ENCODE measurements around the gene RAB5IF. TPM values are rescaled to one million over a fixed set of nuclear protein-coding genes. Genes with fewer than 3 reads are reported as not detected.
"Not testable (repeated sequence)": the region's sequence is repeated elsewhere in the genome, so short reads cannot be mapped to it uniquely, and the experiment has no call there.

RAB5IF gene
- total RNA-seq (2014; rRNA removed; shearing (Covaris generic)) (115 and 134 TPM in 2 replicates), polyA plus RNA-seq (2016; fragmentation: Nextera tagmentation; extraction: Ambion mirVana) (165 and 171 TPM in 2 replicates)

- DNase-seq, result peak; percentile 99
Observed at GRCh38 chr20:36605399-36606157, at the start of gene RAB5IF. RAB5IF (plus strand) TSS chr20:36605779; CDS start chr20:36605952, 173 bp downstream.

GRCh38 chr20:36562724-36563123 lies 42.9 kb upstream of the RAB5IF start:
- Histone ChIP-seq H3K27ac (no peak overlapping the region), H3K9ac (no peak overlapping the region), H3F3A (ENCODE audit: insufficient read depth) (no peaks in the 10 kb centered on the region), H3K9me3 (ENCODE audit: low read depth) (no peaks in the 10 kb centered on the region), H3K27me3 (replicated peaks; ENCODE audit: insufficient read depth) (no peaks in the 10 kb centered on the region), H3K4me1 (ENCODE audit: insufficient read depth) (no peaks in the 10 kb centered on the region), H3K9me2 (ENCODE audit: insufficient read depth) (no peaks in the 10 kb centered on the region), H3K4me3 (no peak overlapping the region), H3K4me2 (ENCODE audit: unreplicated experiment) (no peak overlapping the region), H4K20me1 (ENCODE audit: insufficient read depth) (no peaks in the 10 kb centered on the region), H2AFZ (no peak overlapping the region), H3K79me2 (ENCODE audit: insufficient read depth) (no peaks in the 10 kb centered on the region), H3K36me3 (ENCODE audit: low read depth) (no peaks in the 10 kb centered on the region)
- no peak for DNase-seq
- no peak for TF ChIP-seq EZH2 (IDR thresholded peaks at IDR 0.05; ENCODE audit: insufficient read depth, poor library complexity, severe bottlenecking)
- no peak for TF ChIP-seq EZH2phosphoT487 (IDR thresholded peaks at IDR 0.05; ENCODE audit: insufficient read depth, low read depth)
- in situ Hi-C loops (cut with MboI), result no loop called here
- 35 to 58% methylated on average over 2 of the region's 2 CpGs for WGBS, 2 experiments (ENCODE audit: low coverage in 1 of 2, low lambda C conversion rate in 2 of 2, missing lambda C conversion rate in 2 of 2)

More at GRCh38 chr20:36605399-36606157, at the start of gene RAB5IF:
- H3K4me3 ChIP-seq, result peak within 1 kb of the TSS; percentile 94
- peaks cover 14% of the 10 kb centered on the region for H3K4me1 ChIP-seq (ENCODE audit: insufficient read depth)
- H3K9me2 ChIP-seq (ENCODE audit: insufficient read depth), result no peaks in the 10 kb centered on the region
- no peaks in the 10 kb centered on the region for H3K9me3 ChIP-seq (ENCODE audit: low read depth)
- peak within 1 kb of the TSS; percentile 65 for H3K27ac ChIP-seq
- no peak for TF ChIP-seq EZH2 (IDR thresholded peaks at IDR 0.05; ENCODE audit: insufficient read depth, poor library complexity, severe bottlenecking)
- TF ChIP-seq EZH2phosphoT487 (IDR thresholded peaks at IDR 0.05; ENCODE audit: insufficient read depth, low read depth), result no peak
- WGBS, 2 experiments (ENCODE audit: low coverage in 1 of 2, low lambda C conversion rate in 2 of 2, missing lambda C conversion rate in 2 of 2), result 1% methylated on average over 65 to 90 of the region's 90 CpGs
- in situ Hi-C loops (cut with MboI), result no loop called here
- peaks cover 44% of the 10 kb centered on the region for H3K79me2 ChIP-seq (ENCODE audit: insufficient read depth)
- H3F3A ChIP-seq (ENCODE audit: insufficient read depth), result peaks cover 3% of the 10 kb centered on the region; the same call in 1 of the 2 replicates
- peak within 1 kb of the TSS; percentile 99 for H3K4me2 ChIP-seq (ENCODE audit: unreplicated experiment)
- H3K36me3 ChIP-seq (ENCODE audit: low read depth), result peaks cover 21% of the 10 kb centered on the region
- H3K27me3 ChIP-seq (replicated peaks; ENCODE audit: insufficient read depth), result no peaks in the 10 kb centered on the region
- H3K9ac ChIP-seq, result peak within 1 kb of the TSS; percentile 89
- H4K20me1 ChIP-seq (ENCODE audit: insufficient read depth), result no peaks in the 10 kb centered on the region
- peak within 1 kb of the TSS; percentile 99 for H2AFZ ChIP-seq

GRCh38 chr20:36563374-36563773 lies 42.2 kb upstream of the RAB5IF start:
- Histone ChIP-seq H3F3A (ENCODE audit: insufficient read depth) (no peaks in the 10 kb centered on the region), H3K9ac (no peak overlapping the region), H4K20me1 (ENCODE audit: insufficient read depth) (no peaks in the 10 kb centered on the region), H3K79me2 (ENCODE audit: insufficient read depth) (no peaks in the 10 kb centered on the region), H3K27ac (no peak overlapping the region), H3K4me3 (no peak overlapping the region), H3K9me3 (ENCODE audit: low read depth) (no peaks in the 10 kb centered on the region), H3K36me3 (ENCODE audit: low read depth) (no peaks in the 10 kb centered on the region), H3K9me2 (ENCODE audit: insufficient read depth) (no peaks in the 10 kb centered on the region), H3K27me3 (replicated peaks; ENCODE audit: insufficient read depth) (no peaks in the 10 kb centered on the region), H3K4me2 (ENCODE audit: unreplicated experiment) (no peak overlapping the region), H3K4me1 (ENCODE audit: insufficient read depth) (no peaks in the 10 kb centered on the region), H2AFZ (no peak overlapping the region)
- 59 to 67% methylated on average over 1 of the region's 1 CpG for WGBS, 2 experiments (ENCODE audit: low coverage in 1 of 2, low lambda C conversion rate in 2 of 2, missing lambda C conversion rate in 2 of 2)
- TF ChIP-seq EZH2phosphoT487 (IDR thresholded peaks at IDR 0.05; ENCODE audit: insufficient read depth, low read depth), result no peak
- no peak for TF ChIP-seq EZH2 (IDR thresholded peaks at IDR 0.05; ENCODE audit: insufficient read depth, poor library complexity, severe bottlenecking)
- in situ Hi-C loops (cut with MboI), result no loop called here
- no peak for DNase-seq

- H3K9ac ChIP-seq; in situ Hi-C loops (cut with MboI); H3K4me3 ChIP-seq; H3K27ac ChIP-seq; H3K9me2 ChIP-seq (ENCODE audit: insufficient read depth); H3K4me1 ChIP-seq (ENCODE audit: insufficient read depth); H4K20me1 ChIP-seq (ENCODE audit: insufficient read depth); H3K4me2 ChIP-seq (ENCODE audit: unreplicated experiment); DNase-seq; H3K36me3 ChIP-seq (ENCODE audit: low read depth); H3K27me3 ChIP-seq (replicated peaks; ENCODE audit: insufficient read depth); H3K9me3 ChIP-seq (ENCODE audit: low read depth); H2AFZ ChIP-seq; H3K79me2 ChIP-seq (ENCODE audit: insufficient read depth); H3F3A ChIP-seq (ENCODE audit: insufficient read depth): not testable (repeated sequence)
- 71 to 76% methylated on average over 11 to 13 of the region's 13 CpGs for WGBS, 2 experiments (ENCODE audit: low coverage in 1 of 2, low lambda C conversion rate in 2 of 2, missing lambda C conversion rate in 2 of 2)
Observed at GRCh38 chr20:36564078-36564725, 41.4 kb upstream of the RAB5IF start.

- H3K9me3 ChIP-seq (ENCODE audit: low read depth); in situ Hi-C loops (cut with MboI); H3K9ac ChIP-seq; H3K36me3 ChIP-seq (ENCODE audit: low read depth); H3K4me1 ChIP-seq (ENCODE audit: insufficient read depth); H3K4me3 ChIP-seq; H3K27me3 ChIP-seq (replicated peaks; ENCODE audit: insufficient read depth); H3K4me2 ChIP-seq (ENCODE audit: unreplicated experiment); H3K27ac ChIP-seq; DNase-seq; H4K20me1 ChIP-seq (ENCODE audit: insufficient read depth); H3F3A ChIP-seq (ENCODE audit: insufficient read depth); H3K79me2 ChIP-seq (ENCODE audit: insufficient read depth); H3K9me2 ChIP-seq (ENCODE audit: insufficient read depth); H2AFZ ChIP-seq: not testable (repeated sequence)
- 75 to 80% methylated on average over 3 to 6 of the region's 6 CpGs for WGBS, 2 experiments (ENCODE audit: low coverage in 1 of 2, low lambda C conversion rate in 2 of 2, missing lambda C conversion rate in 2 of 2)
Observed at GRCh38 chr20:36564726-36565121, 40.9 kb upstream of the RAB5IF start.
